ENCODE data around the gene CACNA1B. TPM values are rescaled to one million over a fixed set of nuclear protein-coding genes. Genes with fewer than 3 reads are reported as not detected.
"Not testable (repeated sequence)": the region's sequence is repeated elsewhere in the genome, so short reads cannot be mapped to it uniquely, and the experiment has no call there.

The CACNA1B gene
- total RNA-seq, 2 experiments from 2014 or later = not detected

DNA sequence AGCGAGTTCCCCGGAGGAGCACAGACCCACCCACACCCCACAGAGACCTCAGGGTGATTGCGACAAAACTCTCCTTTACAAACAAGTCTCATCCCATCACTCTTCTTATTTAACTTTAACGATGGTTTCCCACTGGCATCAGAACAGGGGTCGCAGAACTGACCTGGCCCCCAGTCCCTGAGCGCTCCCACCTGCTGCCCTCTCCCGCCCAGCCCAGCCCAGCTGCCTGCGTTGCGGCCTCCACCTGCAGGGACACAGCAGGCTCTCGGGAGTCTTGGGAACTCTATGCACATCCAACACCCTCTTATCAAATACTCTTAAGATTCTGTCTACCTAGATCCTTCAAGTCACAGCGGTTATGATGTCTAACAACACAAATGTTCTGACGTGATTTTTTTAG, 250.4 kb downstream of the CACNA1B start:
- H3K4me3 Mint-ChIP-seq; H3K36me3 Mint-ChIP-seq (ENCODE audit: low read depth); DNase-seq; H3K27ac Mint-ChIP-seq; H3K9me3 Mint-ChIP-seq; CTCF ChIA-PET; H3K27me3 Mint-ChIP-seq; POLR2A ChIA-PET; H3K4me1 Mint-ChIP-seq: not testable (repeated sequence)

- POLR2A ChIA-PET; H3K27ac Mint-ChIP-seq; DNase-seq; H3K27me3 Mint-ChIP-seq; H3K4me1 Mint-ChIP-seq; H3K9me3 Mint-ChIP-seq; H3K4me3 Mint-ChIP-seq; CTCF ChIA-PET; H3K36me3 Mint-ChIP-seq (ENCODE audit: low read depth): not testable (repeated sequence)
Observed at GRCh38 chr9:138129318-138129717, 251.7 kb downstream of the CACNA1B start.

DNA sequence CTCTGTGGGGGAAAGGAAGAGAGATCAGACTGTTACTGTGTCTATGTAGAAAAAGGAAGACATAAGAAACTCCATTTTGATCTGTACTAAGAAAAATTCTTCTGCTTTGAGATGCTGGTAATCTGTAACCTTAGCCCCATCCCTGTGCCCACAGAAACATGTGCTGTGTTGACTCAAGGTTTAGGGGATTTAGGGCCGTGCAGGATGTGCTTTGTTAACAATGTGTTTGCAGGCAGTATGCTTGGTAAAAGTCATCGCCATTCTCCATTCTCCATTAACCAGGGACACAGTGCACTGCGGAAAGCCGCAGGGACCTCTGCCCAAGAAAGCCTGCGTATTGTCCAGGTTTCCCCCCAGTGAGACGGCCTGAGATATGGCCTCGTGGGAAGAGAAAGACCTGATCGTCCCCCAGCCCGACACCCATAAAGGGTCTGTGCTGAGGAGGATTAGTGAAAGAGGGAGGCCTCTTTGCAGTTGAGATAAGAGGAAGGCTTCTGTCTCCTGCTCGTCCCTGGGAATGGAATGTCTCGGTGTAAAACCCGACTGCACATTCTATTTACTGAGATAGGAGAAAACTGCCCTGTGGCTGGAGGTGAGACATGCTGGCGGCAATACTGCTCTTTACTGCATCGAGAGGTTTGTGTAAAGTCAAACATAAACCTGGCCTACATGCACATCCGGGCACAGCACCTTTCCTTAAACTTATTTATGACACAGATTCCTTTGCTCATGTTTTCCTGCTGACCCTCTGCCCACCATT, 255.5 kb downstream of the CACNA1B start:
- DNase-seq; H3K36me3 Mint-ChIP-seq (ENCODE audit: low read depth); H3K27me3 Mint-ChIP-seq; H3K4me1 Mint-ChIP-seq; H3K27ac Mint-ChIP-seq; H3K9me3 Mint-ChIP-seq; CTCF ChIA-PET; H3K4me3 Mint-ChIP-seq; POLR2A ChIA-PET: not testable (repeated sequence)

- DNase-seq; H3K4me1 Mint-ChIP-seq; H3K36me3 Mint-ChIP-seq (ENCODE audit: low read depth); H3K27me3 Mint-ChIP-seq; H3K27ac Mint-ChIP-seq; H3K4me3 Mint-ChIP-seq; POLR2A ChIA-PET; H3K9me3 Mint-ChIP-seq; CTCF ChIA-PET: not testable (repeated sequence)
Observed at GRCh38 chr9:138134581-138134980, 257.0 kb downstream of the CACNA1B start.

- CTCF ChIA-PET; H3K36me3 Mint-ChIP-seq (ENCODE audit: low read depth); H3K27ac Mint-ChIP-seq; H3K27me3 Mint-ChIP-seq; H3K4me3 Mint-ChIP-seq; DNase-seq; H3K4me1 Mint-ChIP-seq; H3K9me3 Mint-ChIP-seq; POLR2A ChIA-PET: not testable (repeated sequence)
Observed at GRCh38 chr9:138139096-138139495, 261.5 kb downstream of the CACNA1B start.

GRCh38 chr9:138140980-138141379, 263.4 kb downstream of the CACNA1B start:
- H3K36me3 Mint-ChIP-seq (ENCODE audit: low read depth); CTCF ChIA-PET; H3K27ac Mint-ChIP-seq: not testable (repeated sequence)

GRCh38 chr9:138142528-138143244, 265.1 kb downstream of the CACNA1B start:
- H3K4me3 Mint-ChIP-seq; H3K4me1 Mint-ChIP-seq; H3K27ac Mint-ChIP-seq; CTCF ChIA-PET; H3K27me3 Mint-ChIP-seq; DNase-seq; H3K9me3 Mint-ChIP-seq; POLR2A ChIA-PET; H3K36me3 Mint-ChIP-seq (ENCODE audit: low read depth): not testable (repeated sequence)

More at GRCh38 chr9:138140980-138141379, 263.4 kb downstream of the CACNA1B start:
- H3K9me3 Mint-ChIP-seq, H3K4me1 Mint-ChIP-seq, POLR2A ChIA-PET, H3K27me3 Mint-ChIP-seq, DNase-seq, H3K4me3 Mint-ChIP-seq: not testable (repeated sequence)

DNA sequence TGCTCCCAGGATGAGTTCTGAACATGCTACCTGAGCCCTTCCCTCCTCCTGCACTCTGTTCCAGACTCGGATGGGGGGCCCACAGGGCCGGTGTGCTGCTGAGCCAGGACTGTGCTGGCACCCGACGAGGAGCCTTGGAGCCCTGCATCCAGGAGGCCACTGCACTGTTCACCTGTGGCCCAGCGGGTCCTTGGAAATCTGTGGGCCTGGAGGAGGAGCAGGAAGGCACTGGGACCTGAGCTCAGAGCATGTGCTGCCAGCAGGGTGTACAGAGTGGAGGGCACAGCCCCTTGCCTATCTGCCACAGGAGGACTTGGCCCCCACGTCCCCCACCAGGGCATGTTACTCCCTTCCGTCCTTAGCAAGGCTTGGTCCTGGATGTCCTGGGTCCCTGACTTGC, 265.9 kb downstream of the CACNA1B start:
- H3K27ac Mint-ChIP-seq; H3K4me3 Mint-ChIP-seq; DNase-seq; H3K4me1 Mint-ChIP-seq; H3K36me3 Mint-ChIP-seq (ENCODE audit: low read depth); CTCF ChIA-PET; H3K9me3 Mint-ChIP-seq; POLR2A ChIA-PET; H3K27me3 Mint-ChIP-seq: not testable (repeated sequence)

DNA sequence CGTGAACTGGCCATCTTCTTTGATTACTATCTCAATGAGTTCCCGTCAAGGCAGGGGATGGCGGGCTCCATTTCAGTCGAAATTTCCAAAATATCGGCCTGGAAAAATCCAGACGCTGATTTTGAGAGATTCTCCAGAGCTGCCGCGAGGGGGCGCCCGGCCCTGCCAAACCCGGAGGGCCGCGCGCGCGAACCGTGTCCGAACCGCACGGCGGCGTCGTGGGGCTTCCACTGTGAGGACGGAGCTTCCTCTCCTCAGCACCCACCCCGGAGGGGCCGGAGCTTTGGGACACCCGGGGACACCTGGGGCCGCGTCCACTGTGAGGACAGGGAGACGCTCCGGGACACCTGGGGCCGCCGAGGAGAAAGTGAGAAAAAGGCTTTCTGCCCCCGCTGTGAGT, 270.0 kb downstream of the CACNA1B start:
- H3K4me3 Mint-ChIP-seq; H3K27me3 Mint-ChIP-seq; DNase-seq; H3K27ac Mint-ChIP-seq; CTCF ChIA-PET; H3K4me1 Mint-ChIP-seq; POLR2A ChIA-PET; H3K36me3 Mint-ChIP-seq (ENCODE audit: low read depth); H3K9me3 Mint-ChIP-seq: not testable (repeated sequence)

GRCh38 chr9:138149672-138150656, 272.4 kb downstream of the CACNA1B start:
- POLR2A ChIA-PET; H3K36me3 Mint-ChIP-seq (ENCODE audit: low read depth); DNase-seq; CTCF ChIA-PET; H3K27me3 Mint-ChIP-seq; H3K4me1 Mint-ChIP-seq; H3K27ac Mint-ChIP-seq; H3K4me3 Mint-ChIP-seq; H3K9me3 Mint-ChIP-seq: not testable (repeated sequence)

GRCh38 chr9:138155788-138156187, 278.2 kb downstream of the CACNA1B start:
- H3K4me1 Mint-ChIP-seq; DNase-seq; POLR2A ChIA-PET; H3K9me3 Mint-ChIP-seq; H3K27me3 Mint-ChIP-seq; CTCF ChIA-PET; H3K36me3 Mint-ChIP-seq (ENCODE audit: low read depth); H3K4me3 Mint-ChIP-seq; H3K27ac Mint-ChIP-seq: not testable (repeated sequence)

DNA sequence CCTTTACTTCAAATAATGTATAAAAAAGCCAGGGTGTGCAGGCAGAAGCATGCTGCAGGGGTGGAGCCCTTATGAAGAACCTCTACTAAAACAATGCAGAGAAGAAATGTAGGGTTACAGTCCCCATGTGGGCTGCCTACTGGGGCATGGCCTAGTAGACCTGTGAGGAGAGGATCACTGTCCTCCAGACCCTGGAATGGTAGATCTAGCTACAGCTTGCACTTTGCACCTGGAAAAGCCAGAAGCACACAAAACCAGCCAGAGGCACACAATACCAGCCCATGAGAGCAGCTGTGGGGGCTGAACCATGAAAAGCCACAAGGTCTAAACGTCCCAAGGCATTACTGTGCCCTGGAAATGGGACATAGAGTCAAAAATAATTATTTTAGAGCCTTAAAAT, 289.2 kb downstream of the CACNA1B start:
- H3K4me1 Mint-ChIP-seq; H3K27ac Mint-ChIP-seq; POLR2A ChIA-PET; H3K36me3 Mint-ChIP-seq (ENCODE audit: low read depth); H3K4me3 Mint-ChIP-seq; H3K9me3 Mint-ChIP-seq; H3K27me3 Mint-ChIP-seq; CTCF ChIA-PET; DNase-seq: not testable (repeated sequence)
